Measurements from ENCODE around the gene CDH4. TPM values are rescaled to one million over a fixed set of nuclear protein-coding genes. Genes with fewer than 3 reads are reported as not detected.

Gene CDH4
- total and polyA plus RNA-seq, 2 of the 4 experiments (the other 2 are of a cell fraction) = 1.6 to 3.5 TPM

- H3K4me2 ChIP-seq (ENCODE audit: low read depth, low read length) = no peak overlapping the region
- no TSS peak for BruUV-seq (replicated peaks)
- 87% methylated on average over 3 of the region's 11 CpGs; no CpG with 5 or more reads in 1 of the 2 experiments for WGBS, 2 experiments (ENCODE audit: extremely low coverage in 2 of 2, insufficient read length in 1 of 2)
Measured at GRCh38 chr20:61746147-61746646, 494.1 kb downstream of the CDH4 start.

More at GRCh38 chr20:61746147-61746646, 494.1 kb downstream of the CDH4 start:
- Histone ChIP-seq H2BK20ac (ENCODE audit: low read depth, low read length) (no peak overlapping the region), H3K23ac (ENCODE audit: low read depth, low read length) (no peak overlapping the region), H4K20me1 (ENCODE audit: insufficient read depth, low read length) (no peaks in the 10 kb centered on the region), H3K27ac (ENCODE audit: insufficient read depth, low read length) (no peak overlapping the region), H3K18ac (ENCODE audit: low read depth, low read length) (no peak overlapping the region), H2AK9ac (replicated peaks; ENCODE audit: low read depth, low read length, poor library complexity) (no peak overlapping the region), H2BK15ac (ENCODE audit: low read depth, low read length) (no peak overlapping the region), H3K27me3 (ENCODE audit: control insufficient read depth, insufficient read depth, low read length) (no peaks in the 10 kb centered on the region; the same call in 1 of the 2 replicates), H4K5ac (ENCODE audit: low read depth, low read length) (no peak overlapping the region), H3K9me1 (ENCODE audit: insufficient read depth, low read length) (no peaks in the 10 kb centered on the region), H3K56ac (ENCODE audit: extremely low read depth, insufficient read depth, low read length) (no peak overlapping the region), H3K36me3 (ENCODE audit: control insufficient read depth, insufficient read depth, low read length) (no peaks in the 10 kb centered on the region), H2AK5ac (ENCODE audit: low read depth, low read length) (no peak overlapping the region), H3K14ac (replicated peaks; ENCODE audit: low read depth, low read length) (no peak overlapping the region), H3K4me3 (ENCODE audit: insufficient read depth, low read depth, low read length) (no peak overlapping the region), H2BK5ac (ENCODE audit: low read depth, low read length, poor library complexity, severe bottlenecking) (no peak overlapping the region), H3K9me3 (ENCODE audit: control insufficient read depth, insufficient read depth, low read length) (no peaks in the 10 kb centered on the region; the same call in 1 of the 2 replicates), H4K91ac (ENCODE audit: insufficient read depth, low read depth, low read length) (no peak overlapping the region), H3K9ac (ENCODE audit: low read depth, low read length) (no peak overlapping the region), H2BK120ac (ENCODE audit: low read depth, low read length) (no peak overlapping the region), H3K4ac (ENCODE audit: low read depth, low read length) (no peak overlapping the region), H3K4me1 (ENCODE audit: control insufficient read depth, insufficient read depth, low read length) (no peaks in the 10 kb centered on the region; the same call in 1 of the 2 replicates), H4K8ac (ENCODE audit: low read depth in 2 of 2, low read length in 2 of 2) (no peak overlapping the region), H3K79me1 (ENCODE audit: low read depth in 1 of 2, low read length in 2 of 2) (no peaks in the 10 kb centered on the region), H2AFZ (replicated peaks; ENCODE audit: low read length, poor library complexity) (no peak overlapping the region)
- intact Hi-C loops (cut with micrococcal nuclease) (no loop called here), in situ Hi-C loops (cut with MboI; ENCODE audit: low sequenced_read_pairs) (no loop called here), dilution Hi-C loops (cut with HindIII; ENCODE audit: low sequenced_read_pairs, unreplicated experiment) (no loop called here)
- DNase-seq (no peak), ATAC-seq (ENCODE audit: low read depth) (no peak)
- ChIA-PET CTCF (no interaction called here), POLR2A (ENCODE audit: unreplicated experiment) (no interaction called here)
- no peak for TF ChIP-seq MXI1 (IDR thresholded peaks at IDR 0.05; ENCODE audit: borderline replicate concordance, low read depth, low read length)
- TF ChIP-seq BHLHE40 (IDR thresholded peaks at IDR 0.05; ENCODE audit: low read depth, low read length) = no peak
- TF ChIP-seq RCOR1 (IDR thresholded peaks at IDR 0.05; ENCODE audit: insufficient replicate concordance, low read length) = no peak
- no peak for TF ChIP-seq RFX5 (IDR thresholded peaks at IDR 0.05; ENCODE audit: low read depth, low read length)
- TF ChIP-seq POLR2A (IDR thresholded peaks at IDR 0.05; ENCODE audit: low read depth, low read length) = no peak
- TF ChIP-seq ELK1 (IDR thresholded peaks at IDR 0.05; ENCODE audit: borderline replicate concordance, low read depth, low read length) = no peak
- no peak for TF ChIP-seq RAD21 (IDR thresholded peaks at IDR 0.05; ENCODE audit: low read length)
- TF ChIP-seq CEBPB (IDR thresholded peaks at IDR 0.05; ENCODE audit: low read depth, low read length) = no peak
- TF ChIP-seq CHD1 (IDR thresholded peaks at IDR 0.05; ENCODE audit: low read depth, low read length) = no peak
- TF ChIP-seq MAFK (IDR thresholded peaks at IDR 0.05; ENCODE audit: low read depth, low read length) = no peak
- TF ChIP-seq MAZ (IDR thresholded peaks at IDR 0.05; ENCODE audit: borderline replicate concordance, low read depth, low read length) = no peak
- TF ChIP-seq CTCF (conservative IDR thresholded peaks at IDR 0.05; ENCODE audit: low read depth, low read length) = no peak
- TF ChIP-seq SMC3 (IDR thresholded peaks at IDR 0.05; ENCODE audit: low read depth, low read length) = no peak
- no peak for TF ChIP-seq FOS (IDR thresholded peaks at IDR 0.05; ENCODE audit: low read depth, low read length)
- no peak for TF ChIP-seq USF2 (IDR thresholded peaks at IDR 0.05; ENCODE audit: low read depth, low read length)
- no peak for TF ChIP-seq NFE2L2 (IDR thresholded peaks at IDR 0.05; ENCODE audit: low read depth, low read length)

All from IMR-90 (cell line).